Mammary epithelial cell (primary cell): ENCODE measurements around the gene AASDH.

ENCODE experiments used
- EZH2 ChIP-seq: IDR thresholded peaks from 2 replicates; pipeline ENCODE4 v1.6.1; 2012; ENCODE audit warnings: low read length, inconsistent platforms, borderline replicate concordance
- TF ChIP-seq, protein P1 (sequence below), 2 donors: IDR thresholded peaks in 1 of 2; conservative IDR thresholded peaks in 1 of 2; 2 replicates each; pipeline ENCODE4 v1.5.1; 2011 to 2012; ENCODE audit warnings: inconsistent platforms in 2 of 2, low read length in 2 of 2, mild to moderate bottlenecking in 2 of 2, control low read depth in 1 of 2, low read depth in 1 of 2; ENCODE audit not compliant: insufficient read depth in 1 of 2; ENCODE audit errors: extremely low read depth in 1 of 2

DNA sequence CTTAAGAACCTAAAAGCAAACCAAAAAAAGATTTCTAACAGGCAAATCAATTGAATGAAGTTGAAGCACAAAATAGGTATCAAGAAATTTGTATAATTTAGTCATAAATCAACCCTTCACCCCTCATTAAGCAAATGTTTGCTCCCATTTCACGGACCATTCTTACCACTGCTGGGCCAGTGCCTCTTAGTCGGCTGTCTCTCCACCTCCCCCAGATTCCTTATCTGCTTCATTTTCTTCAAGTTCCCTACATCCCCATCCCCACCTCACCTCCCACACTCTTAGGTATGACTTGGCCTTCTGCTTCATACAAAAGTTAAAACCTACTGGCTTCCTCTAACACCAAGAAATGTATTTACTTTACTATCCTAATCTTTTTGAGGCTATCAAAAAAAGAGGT is 11.8 kb downstream of the AASDH start:
- TF ChIP-seq, protein P1, sequence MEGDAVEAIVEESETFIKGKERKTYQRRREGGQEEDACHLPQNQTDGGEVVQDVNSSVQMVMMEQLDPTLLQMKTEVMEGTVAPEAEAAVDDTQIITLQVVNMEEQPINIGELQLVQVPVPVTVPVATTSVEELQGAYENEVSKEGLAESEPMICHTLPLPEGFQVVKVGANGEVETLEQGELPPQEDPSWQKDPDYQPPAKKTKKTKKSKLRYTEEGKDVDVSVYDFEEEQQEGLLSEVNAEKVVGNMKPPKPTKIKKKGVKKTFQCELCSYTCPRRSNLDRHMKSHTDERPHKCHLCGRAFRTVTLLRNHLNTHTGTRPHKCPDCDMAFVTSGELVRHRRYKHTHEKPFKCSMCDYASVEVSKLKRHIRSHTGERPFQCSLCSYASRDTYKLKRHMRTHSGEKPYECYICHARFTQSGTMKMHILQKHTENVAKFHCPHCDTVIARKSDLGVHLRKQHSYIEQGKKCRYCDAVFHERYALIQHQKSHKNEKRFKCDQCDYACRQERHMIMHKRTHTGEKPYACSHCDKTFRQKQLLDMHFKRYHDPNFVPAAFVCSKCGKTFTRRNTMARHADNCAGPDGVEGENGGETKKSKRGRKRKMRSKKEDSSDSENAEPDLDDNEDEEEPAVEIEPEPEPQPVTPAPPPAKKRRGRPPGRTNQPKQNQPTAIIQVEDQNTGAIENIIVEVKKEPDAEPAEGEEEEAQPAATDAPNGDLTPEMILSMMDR (conservative IDR thresholded peaks at IDR 0.05 in 1 of 2, IDR thresholded peaks at IDR 0.05 in 1 of 2; ENCODE audit: extremely low read depth in 1 of 2, insufficient read depth in 1 of 2, low read depth in 1 of 2, low read length in 2 of 2), result no peak
- no peak for TF ChIP-seq EZH2
